NCI-H2196 treated with DMSO at 0.1 percent for 48 hours (cell line): ENCODE results near the gene EMILIN1.

Source experiments
- DNase-seq: peaks from one replicate; lab custom pipeline; 2025; ENCODE audit not compliant: unreplicated experiment; lab: John Stamatoyannopoulos, UW

EMILIN1 gene

GRCh38 chr2:27078267-27079194 is at the start of gene EMILIN1:
Gene EMILIN1, plus strand, starts transcription at chr2:27078615. Its CDS starts 451 bp downstream, at chr2:27079066.
- no peak for DNase-seq

GRCh38 chr2:27029051-27029450 is 49.4 kb upstream of the EMILIN1 start:
- DNase-seq, result no peak

GRCh38 chr2:27032495-27033252 is 45.7 kb upstream of the EMILIN1 start, which contains the start of gene TMEM214:
Gene TMEM214, plus strand, starts transcription at chr2:27032965. Its CDS starts 51 bp downstream, at chr2:27033016.
- DNase-seq, result peak; percentile 73

- DNase-seq, result no peak
Observed at GRCh38 chr2:27033253-27033852, 45.1 kb upstream of the EMILIN1 start.

GRCh38 chr2:27038012-27038411 is 40.4 kb upstream of the EMILIN1 start:
- no peak for DNase-seq

- no peak for DNase-seq
Observed at GRCh38 chr2:27038631-27039339, 39.6 kb upstream of the EMILIN1 start.

GRCh38 chr2:27039426-27039825 is 39.0 kb upstream of the EMILIN1 start:
- DNase-seq, result no peak

GRCh38 chr2:27039871-27040270 is 38.5 kb upstream of the EMILIN1 start:
- DNase-seq, result no peak

- DNase-seq, result no peak
Observed at GRCh38 chr2:27040282-27040681, 38.1 kb upstream of the EMILIN1 start.

GRCh38 chr2:27041752-27042151 is 36.7 kb upstream of the EMILIN1 start:
- DNase-seq, result no peak

- DNase-seq, result no peak
Observed at GRCh38 chr2:27042159-27042661, 36.2 kb upstream of the EMILIN1 start.

- no peak for DNase-seq
Observed at GRCh38 chr2:27042985-27043634, 35.3 kb upstream of the EMILIN1 start.

GRCh38 chr2:27049422-27050280 is 28.8 kb upstream of the EMILIN1 start:
- DNase-seq, result no peak

GRCh38 chr2:27050281-27050995 is 28.0 kb upstream of the EMILIN1 start:
- DNase-seq, result peak; percentile 90

GRCh38 chr2:27050996-27051901 is 27.2 kb upstream of the EMILIN1 start, which contains the start of gene AGBL5:
Gene AGBL5, plus strand, starts transcription at chr2:27051668. Its CDS starts 1,291 bp downstream, at chr2:27052959.
- peak; percentile 80 for DNase-seq

- DNase-seq, result no peak
Observed at GRCh38 chr2:27051902-27052645, 26.3 kb upstream of the EMILIN1 start.

- DNase-seq, result no peak
Observed at GRCh38 chr2:27053321-27053720, 25.1 kb upstream of the EMILIN1 start.
